Stimulated activated CD4-positive, alpha-beta T cell treated with anti-CD3 and anti-CD28 coated beads, TNF-alpha, amount 100 ng/mL, for 4 hours (primary cell): Measurements from ENCODE around the gene PC.

Experiments used
- DNase-seq, 3 experiments: peaks; one replicate each; pipeline ENCODE4 v3.0.0-alpha.2; 2020; ENCODE audit warnings: low read depth in 3 of 3

The PC gene

DNA sequence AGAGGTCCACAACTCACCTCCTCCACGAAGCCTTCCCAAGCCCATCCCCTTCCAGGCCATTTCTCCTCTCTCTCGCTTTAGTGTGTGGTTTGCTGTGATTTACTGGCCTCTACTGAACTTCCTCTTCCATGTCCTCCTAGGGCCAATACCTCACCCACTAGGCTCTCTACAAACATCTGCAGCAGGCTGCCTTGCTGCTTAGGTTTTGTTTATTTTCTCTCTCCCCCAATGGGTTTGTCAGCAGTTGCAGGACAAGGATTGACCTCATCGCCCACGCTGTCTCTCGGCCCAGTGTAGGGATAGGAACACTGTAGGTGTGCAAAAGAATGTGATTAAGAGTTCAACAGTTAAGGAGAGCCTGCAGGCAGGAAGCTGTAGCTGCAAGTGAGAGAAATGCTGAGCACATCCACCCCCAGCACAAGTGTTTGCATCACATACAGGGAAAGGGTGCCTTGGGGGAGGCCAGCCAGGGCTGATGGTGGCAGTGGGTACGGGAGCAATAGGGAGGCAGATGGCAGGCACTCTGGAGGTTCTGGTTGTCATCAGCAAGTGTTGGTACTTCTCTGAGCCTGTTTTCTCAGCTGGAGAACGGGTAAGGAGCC is 1.4 kb downstream of the PC start:
- DNase-seq: no peak

DNA sequence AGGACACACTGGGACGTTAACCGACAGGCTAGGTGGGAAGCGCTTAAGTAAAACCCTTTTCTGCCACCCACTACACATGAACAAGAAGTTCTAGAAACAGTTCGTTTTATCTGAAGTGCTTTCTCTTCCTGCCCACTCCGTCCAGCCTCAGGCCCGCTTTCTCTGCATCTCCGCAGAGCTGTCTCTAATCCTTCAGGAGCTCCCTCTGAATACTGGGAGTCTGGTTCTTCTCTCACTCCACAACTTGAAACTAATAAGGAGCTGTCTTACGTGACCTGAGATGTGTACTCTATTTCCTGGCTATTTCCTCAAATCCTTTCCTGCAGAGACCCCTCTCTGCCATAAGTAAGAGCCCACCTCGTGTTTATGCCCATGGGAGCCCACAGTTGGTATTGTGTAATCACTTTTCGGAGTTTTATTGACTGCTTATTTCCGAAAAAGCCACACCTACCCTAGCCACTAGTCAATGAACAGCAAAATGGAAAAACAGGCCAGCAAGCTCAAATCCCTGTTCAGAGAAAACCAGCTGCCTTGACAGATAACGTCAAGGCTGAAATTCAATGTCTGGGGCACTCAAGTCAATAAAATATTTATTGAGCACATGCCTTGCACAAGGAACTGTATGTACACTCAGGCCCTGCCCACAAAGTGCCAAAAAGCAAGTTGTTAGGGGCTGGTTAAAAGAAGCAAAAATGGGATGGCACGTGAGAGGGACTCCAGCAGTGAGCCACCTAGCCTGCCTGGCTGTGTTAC is 4.9 kb downstream of the PC start:
- DNase-seq: no peak

DNA sequence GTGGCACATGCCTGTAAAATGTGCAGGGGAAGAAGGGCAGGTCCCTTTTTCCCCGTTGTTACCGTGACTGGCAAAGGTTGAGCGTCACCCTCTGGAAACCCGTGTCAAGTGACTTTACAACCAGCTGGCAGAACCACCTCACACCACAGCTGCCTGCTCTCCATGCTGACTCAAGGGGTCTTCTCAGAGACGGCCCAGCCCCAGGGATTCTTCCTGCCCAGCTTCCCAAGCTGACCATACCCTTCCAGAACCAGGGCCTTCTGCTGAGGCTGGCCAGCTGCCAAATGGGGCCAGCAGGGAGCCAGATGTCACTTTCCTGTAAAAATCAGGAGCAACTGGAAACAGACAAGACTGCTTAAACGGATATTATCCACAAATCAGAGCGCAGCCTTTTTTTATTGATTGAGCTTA is 6.3 kb downstream of the PC start:
- no peak for DNase-seq

DNA sequence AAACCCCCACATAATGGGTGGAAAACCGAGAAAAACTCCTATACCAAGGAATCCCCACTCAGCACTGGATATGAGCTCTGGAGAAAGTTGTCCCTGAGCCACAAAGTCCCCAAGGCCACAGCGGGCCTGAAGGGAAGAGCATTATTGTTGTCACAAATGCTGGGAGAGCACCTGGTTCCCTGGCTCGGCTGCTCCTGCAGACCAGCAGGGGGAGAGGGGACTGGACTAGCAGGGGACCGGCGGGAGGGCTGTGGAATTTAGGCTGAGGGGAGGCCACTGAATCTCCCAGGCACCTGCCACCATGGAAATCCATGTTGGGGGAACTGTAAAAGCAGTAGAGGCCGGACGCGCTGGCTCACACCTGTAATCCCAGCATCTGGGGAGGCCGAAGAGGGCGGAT is 7.0 kb downstream of the PC start:
- DNase-seq: no peak

DNA sequence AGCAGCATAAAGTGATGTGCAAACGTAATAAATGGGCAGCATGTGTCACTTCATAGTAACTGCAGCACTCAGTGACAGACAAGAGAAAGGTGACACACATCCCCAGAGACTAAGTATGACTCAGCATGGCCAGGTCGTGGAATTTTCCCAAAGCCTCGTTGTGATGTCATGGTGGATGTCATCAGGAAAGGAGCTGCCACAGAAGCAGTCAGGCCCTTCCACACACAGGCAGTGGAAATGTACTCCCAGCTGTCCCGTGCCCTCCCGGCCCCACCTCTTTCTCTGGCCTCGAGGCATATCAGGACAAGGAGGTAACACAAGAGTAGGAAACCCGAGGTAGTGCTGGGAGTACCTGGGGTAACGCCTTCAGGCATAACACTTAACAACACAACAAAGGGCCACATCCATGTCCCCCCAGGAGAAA is 8.1 kb downstream of the PC start:
- peak in 1 of 3 experiments; percentile 13 for DNase-seq

DNA sequence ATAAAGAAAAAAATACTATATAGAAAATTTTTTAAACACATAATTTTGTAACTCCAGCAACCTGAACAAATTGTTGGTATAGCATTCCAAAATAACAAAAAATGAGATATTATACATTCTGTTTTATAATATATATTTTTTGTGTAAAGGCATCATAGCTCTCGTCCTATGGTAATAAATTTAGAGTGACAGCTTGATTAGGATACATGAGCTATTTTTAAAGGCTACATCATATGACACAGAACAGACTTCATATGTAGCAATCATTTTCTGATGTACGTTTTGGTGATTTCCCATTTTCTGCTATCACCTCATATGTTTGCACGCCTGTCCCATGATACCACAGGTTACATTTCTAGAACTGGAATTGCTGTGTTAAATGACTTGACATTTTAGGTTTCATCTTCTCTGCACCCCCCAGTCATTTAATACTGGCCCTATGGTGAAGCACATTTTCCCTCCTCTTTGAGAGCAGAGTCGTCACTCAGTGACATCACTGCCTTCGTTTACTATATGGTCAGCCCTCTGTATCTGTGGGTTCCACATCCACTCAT is 19.5 kb downstream of the PC start:
- no peak for DNase-seq

DNA sequence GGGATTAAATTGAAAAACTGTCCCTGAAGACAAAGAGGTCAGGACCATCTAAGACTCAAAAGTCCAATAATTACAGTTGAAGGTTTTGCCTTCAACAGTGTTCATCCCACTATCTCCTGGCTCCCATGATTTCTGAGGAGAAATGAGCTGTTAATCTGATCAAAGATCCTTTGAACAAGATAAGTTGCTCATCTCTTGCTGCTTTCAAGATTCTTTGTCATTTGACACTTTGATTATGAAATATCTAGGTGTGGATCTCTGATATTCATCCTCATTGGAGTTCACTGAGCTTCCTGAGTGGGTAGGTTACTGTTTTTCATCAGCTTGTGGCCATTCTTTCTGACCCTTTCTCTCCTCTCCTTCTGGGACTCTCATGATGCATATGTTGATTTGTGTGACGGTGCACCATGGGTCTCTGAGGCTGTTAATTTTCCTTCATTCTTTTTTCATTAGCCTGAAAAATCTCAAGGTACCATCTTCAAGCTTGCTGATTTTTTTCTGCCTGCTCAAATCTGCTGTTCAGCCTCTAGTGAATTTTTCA is 20.9 kb downstream of the PC start:
- DNase-seq: no peak

DNA sequence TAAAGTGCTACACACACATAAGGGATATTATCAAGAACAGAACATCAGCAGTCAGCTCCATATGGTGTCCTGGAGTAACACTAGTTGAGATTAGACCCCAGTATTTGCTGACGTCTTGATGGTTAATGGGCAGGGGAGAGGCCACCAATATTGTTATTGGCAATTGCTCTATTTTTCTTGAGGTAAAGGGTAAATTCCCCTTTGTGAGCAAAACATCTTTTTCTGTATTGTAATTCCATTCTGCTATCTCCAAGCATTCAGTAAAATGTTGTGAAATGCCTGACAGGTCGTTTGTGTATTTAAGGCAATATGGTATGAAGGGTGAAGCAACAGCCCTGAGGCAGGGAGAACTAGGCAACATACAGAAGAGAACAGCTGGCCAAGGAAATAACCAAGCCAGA is 21.9 kb downstream of the PC start:
- no peak for DNase-seq

DNA sequence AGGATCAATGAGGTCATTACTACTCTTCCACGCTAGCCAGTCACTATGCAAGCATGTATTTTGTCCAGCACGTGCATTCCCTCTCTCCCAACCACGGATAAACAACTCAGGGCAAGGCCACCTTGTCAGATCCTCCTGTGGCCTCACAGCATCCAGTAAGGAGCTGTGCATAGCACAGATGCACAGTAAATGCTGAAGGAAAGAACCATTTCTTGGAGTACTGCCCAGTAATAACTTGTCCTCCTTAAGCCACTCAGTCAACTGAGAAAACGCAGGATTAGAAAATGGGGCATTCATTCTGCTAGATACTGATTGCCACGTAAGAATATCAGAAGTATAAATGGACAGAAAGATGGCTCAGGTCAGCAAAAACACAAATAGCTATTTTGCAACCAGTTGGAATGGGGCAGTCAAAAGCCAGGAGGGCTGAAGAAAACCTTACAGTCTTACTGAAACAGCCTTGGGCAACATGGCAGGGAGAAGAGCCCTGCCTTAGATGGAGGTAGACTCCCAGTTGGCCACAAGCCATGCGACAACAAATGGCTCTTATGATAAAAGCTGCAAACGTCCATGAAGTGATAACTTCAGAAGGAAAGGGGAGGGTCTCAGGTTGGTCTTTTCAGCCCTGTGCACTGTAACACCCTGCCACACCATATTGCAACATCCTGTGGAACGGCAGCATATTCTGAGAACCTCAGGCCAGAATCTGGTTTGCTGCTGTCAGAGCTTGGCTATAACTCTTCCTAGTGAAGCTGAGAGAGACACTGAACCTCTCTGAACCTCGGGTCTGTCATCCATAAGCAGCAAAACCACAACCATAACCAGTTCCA is 23.0 kb downstream of the PC start:
- no peak for DNase-seq

DNA sequence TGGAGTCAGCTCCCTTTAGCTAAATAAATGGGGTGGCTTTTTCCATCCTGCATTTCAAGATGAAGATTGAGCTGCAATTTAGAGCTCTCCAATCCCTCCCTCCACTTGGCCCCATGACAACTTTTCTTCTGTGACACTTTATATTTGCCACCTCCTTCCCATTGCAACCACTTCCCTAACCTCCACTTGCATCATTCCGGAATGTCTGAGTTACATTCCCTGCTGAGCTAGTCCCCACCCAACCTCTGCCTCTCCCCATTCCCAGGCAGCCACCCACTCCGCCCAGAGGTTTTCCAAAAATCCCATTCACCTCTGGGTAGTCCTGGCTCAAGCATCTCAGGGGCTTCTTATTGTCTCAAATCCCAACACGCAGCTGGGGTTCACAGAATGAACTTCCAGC is 24.7 kb downstream of the PC start:
- DNase-seq: no peak

DNA sequence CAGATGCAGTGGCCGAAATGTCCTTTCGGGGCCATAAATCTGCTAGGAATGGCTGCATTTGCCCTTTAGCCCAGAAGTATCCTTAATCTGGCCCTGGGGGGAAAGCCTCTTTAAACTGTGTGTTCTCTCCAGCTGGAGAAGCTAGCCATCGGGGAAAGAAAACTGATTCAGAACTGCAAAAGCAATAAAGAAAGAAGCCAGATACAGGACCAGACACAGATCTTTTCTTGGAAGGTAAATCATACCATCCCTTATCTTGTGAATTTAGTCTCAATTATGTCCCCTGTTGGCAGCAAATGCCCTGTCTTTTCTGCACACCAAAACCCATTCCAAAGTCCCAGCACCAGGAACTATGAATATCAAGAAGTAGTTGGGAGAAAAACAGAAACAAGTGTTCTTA is 25.6 kb downstream of the PC start:
- no peak for DNase-seq

DNA sequence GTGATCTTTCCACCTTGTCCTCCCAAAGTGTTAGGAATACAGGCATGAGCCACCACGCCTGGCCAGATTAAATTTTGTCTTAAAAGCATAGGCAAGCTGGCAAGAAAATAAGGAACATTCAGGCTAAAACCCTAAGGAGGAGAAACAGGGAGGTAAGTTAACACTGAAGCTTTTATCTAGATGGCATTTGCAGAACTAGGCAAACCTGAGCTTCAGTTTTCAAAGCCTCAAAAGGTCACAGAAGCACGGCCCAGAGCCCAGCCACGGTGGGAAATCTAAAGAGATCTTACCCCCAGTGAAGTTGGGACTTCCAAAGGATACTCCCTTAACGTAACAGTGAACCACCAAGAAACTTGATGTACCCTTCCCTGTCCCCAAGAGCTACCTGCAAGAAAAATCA is 28.4 kb downstream of the PC start:
- DNase-seq: no peak

DNA sequence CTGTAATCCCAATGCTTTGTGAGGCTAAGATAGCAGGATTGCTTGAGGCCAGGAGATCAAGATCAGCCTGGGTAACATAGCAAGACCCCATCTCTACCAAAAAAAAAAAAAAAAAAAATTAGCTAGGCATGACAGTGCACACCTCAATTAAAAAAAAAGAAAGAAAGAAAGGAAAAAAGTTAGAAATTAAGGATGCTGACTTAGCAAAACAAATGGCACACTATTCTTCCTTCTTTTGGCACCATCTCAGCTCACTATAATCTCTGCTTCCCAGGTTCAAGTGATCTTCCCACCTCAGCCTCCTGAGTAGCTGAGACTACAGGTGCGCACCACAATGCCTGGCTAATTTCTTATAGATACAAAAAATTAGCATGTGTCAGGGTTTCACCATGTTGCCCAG is 33.9 kb downstream of the PC start:
- no peak for DNase-seq

DNA sequence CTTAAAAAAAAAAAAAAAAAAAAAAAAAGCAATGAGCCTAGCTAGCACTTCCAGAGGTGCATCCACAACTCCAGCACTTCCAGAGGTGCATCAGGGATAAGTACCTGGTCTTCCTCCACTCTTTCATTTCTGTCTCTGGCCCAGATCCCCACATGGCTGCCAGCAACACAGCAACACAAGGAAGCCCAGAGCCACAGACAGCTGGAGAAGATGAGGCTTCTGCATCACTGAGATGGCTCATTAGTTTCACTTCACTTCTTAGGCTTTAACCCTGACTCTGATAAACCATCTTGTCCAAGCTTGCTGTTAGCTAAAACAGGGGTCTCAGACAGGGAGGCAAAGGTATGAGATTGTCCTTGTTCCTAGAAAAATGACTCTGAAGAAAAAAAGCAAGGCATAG is 35.6 kb downstream of the PC start:
- DNase-seq: no peak

DNA sequence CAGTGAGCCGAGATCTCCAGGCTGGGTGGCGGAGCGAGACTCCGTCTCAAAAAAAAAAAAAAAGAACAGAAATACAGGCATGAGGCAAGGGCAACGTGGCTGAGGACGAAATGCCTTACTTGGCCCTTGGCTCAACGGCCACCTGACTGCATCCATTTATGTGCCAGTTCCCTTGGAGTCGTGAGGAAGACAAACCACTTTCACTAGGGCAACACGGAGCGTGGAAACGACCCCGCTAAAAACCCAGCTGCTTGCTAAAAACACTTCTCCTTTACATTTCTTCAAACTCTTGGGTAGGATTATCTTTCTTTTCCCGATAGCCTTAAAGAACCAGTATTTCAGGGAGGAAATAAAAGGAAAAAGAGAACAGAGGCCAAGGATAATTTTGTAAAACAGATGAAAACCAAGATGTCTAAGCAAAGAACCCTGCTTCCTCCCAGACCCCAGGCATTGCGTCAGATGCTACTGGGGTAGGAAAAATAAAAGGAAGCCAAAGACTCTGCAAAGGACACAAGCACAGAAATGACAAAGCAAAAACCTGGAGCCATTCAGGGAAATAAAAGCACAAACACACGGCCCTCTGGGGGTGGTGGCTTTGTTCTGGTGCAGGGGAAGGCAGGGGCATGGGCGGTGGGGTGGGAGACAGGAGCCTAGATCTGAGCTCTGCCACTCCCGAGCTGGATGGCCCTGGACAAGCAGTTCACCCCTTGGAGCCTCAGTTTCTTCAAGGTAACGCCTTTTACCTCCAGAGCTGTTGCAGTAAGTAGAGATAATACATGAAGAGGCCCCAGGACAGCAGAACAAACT is 37.0 kb downstream of the PC start:
- DNase-seq: no peak

DNA sequence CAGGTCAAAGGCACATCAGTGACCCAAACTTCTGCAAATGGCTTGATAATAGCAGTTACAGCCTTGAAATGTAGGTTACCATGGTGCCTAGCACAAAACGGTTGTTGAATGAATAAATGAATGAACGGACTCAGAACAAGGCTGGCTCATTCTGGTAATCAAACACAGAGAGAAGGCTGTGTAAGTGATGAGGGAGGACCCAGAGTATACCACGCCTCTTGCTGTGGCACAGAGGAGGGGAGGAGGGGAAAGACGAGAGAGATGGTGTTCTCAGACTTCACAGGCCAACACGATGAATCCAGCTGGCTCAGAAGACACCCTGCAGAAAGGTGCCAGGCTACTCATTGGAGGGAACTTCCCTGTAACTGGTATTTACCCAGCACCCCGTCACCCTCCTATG is 38.3 kb downstream of the PC start:
- DNase-seq: no peak

DNA sequence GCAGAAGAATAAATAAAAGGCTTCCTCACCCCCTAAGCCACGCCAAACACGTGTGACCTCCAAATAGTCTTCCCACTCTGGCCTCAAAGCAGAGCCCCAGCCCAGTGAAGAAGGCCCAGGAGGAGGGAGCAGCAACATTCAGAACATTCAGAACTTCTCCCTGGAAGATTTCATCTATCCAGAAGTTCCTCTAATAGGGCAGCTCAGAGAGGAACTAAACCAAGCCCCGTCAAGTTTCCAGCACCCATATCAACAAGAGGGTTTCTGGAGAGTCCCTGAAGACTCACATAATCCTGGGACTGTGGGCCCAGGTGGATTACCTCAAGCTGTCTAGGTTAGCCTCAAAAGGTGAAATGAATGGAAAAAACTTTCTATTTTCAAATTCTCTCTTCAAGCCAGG is 39.4 kb downstream of the PC start:
- no peak for DNase-seq

DNA sequence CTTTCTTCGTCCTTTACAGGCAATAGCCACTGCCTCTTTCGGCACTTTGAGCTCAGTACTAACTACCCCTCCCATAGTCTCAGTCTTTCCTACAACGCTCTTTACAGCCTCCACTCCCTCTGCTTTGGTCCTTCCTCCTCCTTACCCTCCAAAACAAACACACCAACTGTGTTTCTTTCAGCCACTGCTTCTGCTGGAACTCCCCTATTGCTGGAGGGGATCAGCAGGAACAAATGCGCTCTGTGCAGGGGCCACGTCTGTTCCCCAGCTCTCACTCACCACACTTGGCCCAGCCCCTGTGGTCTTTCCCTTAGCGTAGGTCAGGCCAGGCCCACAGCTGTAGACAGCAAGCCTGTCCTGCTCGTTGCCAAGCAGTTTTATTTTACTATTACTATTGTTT is 42.3 kb downstream of the PC start:
- no peak for DNase-seq

DNA sequence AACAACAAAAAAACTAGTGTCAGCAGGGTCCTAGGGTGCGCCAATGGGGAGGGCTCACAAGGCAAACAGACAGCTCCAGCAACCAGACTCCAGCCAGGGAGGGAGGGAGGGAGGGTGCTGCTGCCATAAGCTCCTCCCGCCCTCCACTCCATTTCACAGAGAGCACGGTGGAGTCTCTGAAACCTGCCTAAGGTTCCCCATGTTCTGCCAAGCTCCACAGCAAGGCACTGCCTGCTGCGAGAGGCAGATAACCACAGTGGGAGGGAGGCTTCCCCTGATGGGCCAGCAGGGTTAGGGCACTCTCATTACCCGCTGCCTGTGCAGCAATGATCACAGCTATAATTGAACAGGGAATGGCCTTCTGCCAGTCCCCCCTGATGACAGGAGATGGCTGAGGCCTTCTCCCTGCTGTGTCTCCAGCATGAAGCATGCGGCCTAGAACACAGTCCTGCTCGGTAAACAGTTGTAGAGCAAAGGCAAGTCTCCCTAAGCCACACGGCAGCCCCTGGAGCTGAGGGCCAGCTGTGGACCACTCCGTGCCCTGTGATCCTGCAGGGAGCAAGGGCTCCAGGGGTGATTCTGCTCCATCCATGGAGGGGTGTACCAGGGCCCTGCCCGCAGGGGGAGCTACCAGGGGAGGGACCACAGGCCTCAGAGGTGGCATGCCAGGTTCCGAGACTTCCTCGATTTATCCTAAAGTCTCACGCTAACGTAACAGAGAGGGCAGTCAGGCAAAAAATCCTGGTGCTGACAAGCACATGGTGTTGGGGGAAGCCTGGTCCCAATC is 42.9 kb downstream of the PC start:
- DNase-seq: no peak

DNA sequence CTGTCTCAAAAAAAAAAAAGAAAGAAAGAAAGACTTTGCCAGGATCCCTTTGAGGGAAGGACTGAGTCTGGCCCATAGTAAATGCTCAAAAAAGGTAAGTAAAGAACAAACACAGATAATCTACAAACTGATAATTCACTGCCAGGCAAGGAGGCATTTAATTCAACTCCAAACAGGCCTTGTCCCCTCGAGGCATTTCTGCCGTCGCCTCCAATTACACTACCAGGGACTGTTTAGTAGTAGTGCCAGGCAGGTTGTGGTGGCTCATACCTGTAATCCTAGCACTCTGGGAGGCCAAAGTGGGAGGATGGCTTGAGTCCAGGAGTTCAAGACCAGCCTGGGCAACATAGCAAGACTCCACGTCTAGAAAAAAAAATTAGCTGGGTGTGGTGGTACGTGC is 43.7 kb downstream of the PC start:
- no peak for DNase-seq

DNA sequence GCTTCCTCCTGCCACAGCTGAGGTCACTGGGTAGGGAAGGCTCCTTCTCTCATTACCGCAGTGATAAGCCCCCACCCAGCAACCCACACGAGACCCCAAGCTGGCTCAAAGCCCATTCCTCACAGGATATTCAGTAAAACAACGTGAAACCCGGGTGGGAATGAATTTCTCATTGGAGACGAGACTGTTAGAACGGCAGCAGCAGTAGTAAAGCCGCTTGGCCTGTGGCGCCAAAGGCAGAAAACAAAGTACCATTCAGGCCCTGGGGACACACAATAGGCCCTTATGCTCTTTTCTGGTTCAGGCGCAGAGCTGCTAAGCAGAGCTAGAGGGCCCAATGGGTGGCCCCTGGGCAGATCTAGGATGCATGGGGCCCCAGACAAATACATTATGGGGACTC is 45.3 kb downstream of the PC start:
- DNase-seq: no peak
